ENCODE data around the gene DPEP3.

DNA sequence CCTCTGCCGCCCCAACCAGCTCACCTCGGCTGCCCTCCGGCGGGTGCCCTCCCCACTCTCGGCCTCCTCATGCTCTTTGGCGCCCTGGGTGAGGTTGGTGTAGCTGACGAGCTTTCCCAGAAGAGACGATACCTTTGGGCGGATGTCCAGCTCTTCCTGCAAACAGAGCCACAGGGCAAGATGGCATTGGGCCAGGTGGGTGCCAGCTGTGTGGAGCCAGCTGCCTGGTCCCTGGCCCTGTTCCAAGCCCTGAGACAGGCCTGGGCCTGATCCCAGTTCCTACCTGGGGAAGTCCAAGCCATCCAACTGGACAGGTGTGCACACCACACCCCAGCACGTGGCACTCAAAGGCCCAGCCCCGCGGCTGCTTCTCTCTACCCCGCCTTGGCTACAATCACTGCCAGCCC is 18.7 kb downstream of the DPEP3 start:
- no peak for TF ChIP-seq EZH2 (IDR thresholded peaks at IDR 0.05; ENCODE audit: insufficient read depth, poor library complexity, severe bottlenecking)
- no peak for TF ChIP-seq EZH2phosphoT487 (IDR thresholded peaks at IDR 0.05; ENCODE audit: insufficient read depth, low read depth)

Data from GM23248 (cell line).